Astrocyte of the spinal cord (primary cell): ENCODE results near the gene DGKD.

Experiments
- DNase-seq: peaks from one replicate; pipeline ENCODE4 v3.0.0; 2011; ENCODE audit warnings: low read depth, low spot score
- H3K4me3 ChIP-seq: 2 replicates; pipeline ENCODE4 v1.5.1; 2011; ENCODE audit warnings: low read depth, mild to moderate bottlenecking, low read length, moderate library complexity
- CTCF ChIP-seq: IDR thresholded peaks from 2 replicates; pipeline ENCODE4 v1.5.1; 2012; ENCODE audit warnings: low read depth, mild to moderate bottlenecking, low read length, inconsistent platforms
- in situ Hi-C: cut with HindIII; loops from 2 replicates; pipeline ENCODE4 v1.10.0; 2017; ENCODE audit warnings: low sequenced_read_pairs

Gene DGKD

DNA sequence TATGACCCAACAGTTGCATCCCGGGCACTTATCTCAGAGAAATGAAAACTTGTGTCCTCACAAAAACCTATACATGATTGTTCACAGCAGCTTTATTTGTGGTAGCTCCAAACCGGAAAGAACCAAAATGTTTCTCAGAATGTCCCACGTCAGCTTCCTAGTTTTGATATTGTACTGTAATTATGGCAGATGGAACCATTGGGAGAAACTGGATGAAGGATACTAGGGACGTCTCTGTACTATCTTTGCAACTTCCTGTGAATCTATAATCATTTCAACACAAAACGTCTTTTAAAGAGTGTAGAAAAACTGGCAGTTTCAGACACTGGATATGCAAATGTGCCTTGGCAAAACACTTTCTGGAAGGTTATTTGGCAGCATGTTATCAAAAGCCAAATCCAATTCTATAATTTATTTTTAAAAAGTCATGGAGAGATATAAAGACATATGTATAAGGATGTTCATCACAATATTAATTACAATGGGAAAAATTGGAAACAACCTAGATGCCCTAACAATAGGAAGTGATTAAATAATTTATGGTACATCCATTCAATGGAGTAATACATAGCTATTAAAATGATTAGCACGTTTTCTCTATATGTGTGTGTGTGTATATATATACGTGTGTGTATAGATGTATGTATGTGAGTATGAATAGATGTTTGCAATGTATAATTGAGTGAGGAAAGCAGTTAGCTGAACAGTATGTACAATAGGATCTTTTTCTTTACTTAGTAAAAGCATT is 36.9 kb upstream of the DGKD start:
- H3K4me3 ChIP-seq: no peak overlapping the region

DNA sequence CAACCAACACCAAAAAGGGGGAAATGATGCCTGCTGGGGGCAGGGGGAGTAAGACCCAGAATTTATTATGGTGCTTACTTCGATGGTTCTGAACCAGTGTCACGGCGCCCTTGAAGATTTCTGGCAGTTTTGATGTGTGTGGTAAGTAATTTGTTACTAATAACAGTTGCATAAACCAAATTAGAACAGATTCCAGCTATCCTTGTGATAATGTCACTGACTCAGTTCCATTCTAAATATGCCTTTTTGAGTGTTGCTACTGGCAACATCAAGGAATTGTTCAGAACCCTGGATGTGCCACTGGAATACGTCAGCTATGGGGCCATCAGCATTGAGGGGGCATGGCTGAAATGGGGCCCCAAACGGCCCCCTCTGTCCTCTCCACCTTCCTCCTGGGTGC is 35.0 kb upstream of the DGKD start:
- no peak for DNase-seq
- no peak for TF ChIP-seq CTCF
- in situ Hi-C loops: no loop called here

More for the DNA sequence above, 36.9 kb upstream of the DGKD start:
- in situ Hi-C loops: no loop called here
- no peak for DNase-seq
- TF ChIP-seq CTCF: no peak

DNA sequence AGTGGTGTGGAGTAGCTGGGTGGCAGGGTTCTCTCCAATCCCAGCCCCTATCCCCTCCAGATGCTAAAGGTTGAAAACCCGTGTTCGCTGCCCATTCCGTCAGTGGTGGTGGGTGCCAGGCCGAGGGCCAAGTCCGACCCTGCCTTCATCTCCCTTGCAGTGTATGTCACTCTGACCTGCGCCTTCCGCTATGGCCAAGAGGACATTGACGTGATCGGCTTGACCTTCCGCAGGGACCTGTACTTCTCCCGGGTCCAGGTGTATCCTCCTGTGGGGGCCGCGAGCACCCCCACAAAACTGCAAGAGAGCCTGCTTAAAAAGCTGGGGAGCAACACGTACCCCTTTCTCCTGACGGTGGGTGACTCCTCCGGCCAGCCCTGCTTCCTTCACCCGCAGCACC is 33.8 kb upstream of the DGKD start:
- no peak overlapping the region for H3K4me3 ChIP-seq
- in situ Hi-C loops: no loop called here
- no peak for TF ChIP-seq CTCF
- no peak for DNase-seq

More for the DNA sequence above, 35.0 kb upstream of the DGKD start:
- H3K4me3 ChIP-seq: no peak overlapping the region

DNA sequence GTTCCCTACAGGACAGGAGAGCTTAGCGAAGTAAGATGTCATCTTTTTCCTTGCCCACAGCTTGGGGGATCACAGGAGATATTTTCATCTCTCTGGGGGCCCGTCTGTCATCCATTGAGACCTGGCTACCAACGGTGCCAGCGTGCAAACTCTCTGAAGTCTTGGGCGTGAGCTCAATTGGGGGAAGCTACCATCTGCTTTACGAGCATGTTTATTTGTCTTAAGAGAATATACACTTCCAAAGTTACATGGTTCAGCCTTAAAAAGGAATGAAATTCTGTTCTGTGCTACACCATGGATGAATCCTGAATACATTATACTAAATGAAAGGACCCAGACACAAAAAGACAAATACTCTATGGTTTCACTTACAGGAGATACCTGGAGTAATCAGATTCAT is 33.1 kb upstream of the DGKD start:
- no peak for DNase-seq
- TF ChIP-seq CTCF: no peak
- in situ Hi-C loops: no loop called here
- no peak overlapping the region for H3K4me3 ChIP-seq

DNA sequence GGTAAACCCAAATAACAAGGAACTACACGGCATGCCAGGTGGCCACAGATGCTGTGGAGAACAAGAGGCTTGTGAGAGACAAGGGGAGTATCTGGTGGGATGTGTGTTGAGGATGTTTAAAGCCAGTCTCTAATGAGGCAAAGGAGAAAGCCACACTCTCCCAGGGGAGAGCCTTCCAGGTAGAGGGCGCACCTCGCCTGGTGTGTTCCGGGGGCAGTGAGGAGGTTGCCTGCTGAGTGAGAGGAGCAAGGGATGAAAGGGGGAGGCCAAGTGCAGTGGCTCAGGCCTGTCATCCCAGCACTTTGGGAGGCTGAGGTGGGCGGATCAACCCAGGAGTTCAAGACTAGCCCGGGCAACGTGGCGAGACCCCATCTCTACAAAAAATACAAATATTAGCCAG is 30.4 kb upstream of the DGKD start:
- in situ Hi-C loops: no loop called here
- no peak for TF ChIP-seq CTCF
- DNase-seq: no peak
- no peak overlapping the region for H3K4me3 ChIP-seq

DNA sequence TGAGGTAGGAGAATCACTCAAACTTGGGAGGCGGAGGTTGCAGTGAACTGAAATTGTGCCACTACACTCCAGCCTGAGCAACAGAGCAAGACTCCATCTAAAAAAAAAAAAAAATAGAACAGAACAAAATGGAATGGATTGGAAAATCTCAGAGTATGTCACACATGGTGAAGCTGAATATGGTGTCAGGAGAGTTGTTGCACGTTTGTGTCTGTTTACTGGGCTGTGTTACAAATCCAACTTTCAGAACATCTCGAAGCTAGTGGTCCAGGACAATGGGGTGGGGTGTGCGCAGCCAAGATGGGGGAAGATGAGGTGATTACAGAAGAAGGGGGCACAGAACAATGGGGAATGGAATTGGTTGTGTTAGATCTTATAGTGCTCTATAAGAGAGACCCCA is 29.0 kb upstream of the DGKD start:
- no peak for TF ChIP-seq CTCF
- in situ Hi-C loops: no loop called here
- H3K4me3 ChIP-seq: no peak overlapping the region
- no peak for DNase-seq
